Keratinocyte (primary cell): ENCODE measurements around the gene SLC43A3. TPM values are rescaled to one million over a fixed set of nuclear protein-coding genes. Genes with fewer than 3 reads are reported as not detected.

Experiments
- DNase-seq: peaks from one replicate; pipeline ENCODE4 v3.0.0-alpha.2; 2011; ENCODE audit warnings: low read depth, missing footprints, low spot score
- FAIRE-seq: peaks from 2 replicates; lab custom pipeline; 2011; peaks lifted over from hg19 to GRCh38; lab: Jason Lieb, UNC
- H2AFZ ChIP-seq: 2 replicates; pipeline ENCODE4 v1.6.0; 2012; ENCODE audit warnings: low read length, control low read depth, inconsistent platforms; ENCODE audit not compliant: control insufficient read depth
- H3K27ac ChIP-seq: 2 replicates; pipeline ENCODE4 v1.5.1; 2011; ENCODE audit warnings: low read length; ENCODE audit not compliant: control insufficient read depth, insufficient read depth
- H3K27me3 ChIP-seq: 3 replicates; pipeline ENCODE4 v1.6.0; 2011; ENCODE audit warnings: low read length; ENCODE audit not compliant: control insufficient read depth, insufficient read depth; ENCODE audit errors: extremely low read depth
- H3K36me3 ChIP-seq, 2 experiments: 2 replicates in 1 of 2; 3 replicates in 1 of 2; pipeline ENCODE4 v1.5.1; 2011; ENCODE audit warnings: low read length in 2 of 2, mild to moderate bottlenecking in 1 of 2; ENCODE audit not compliant: control insufficient read depth in 2 of 2, insufficient read depth in 2 of 2; ENCODE audit errors: extremely low read depth in 1 of 2
- H3K4me1 ChIP-seq: 3 replicates; pipeline ENCODE4 v1.5.1; 2011; ENCODE audit warnings: low read length; ENCODE audit not compliant: control insufficient read depth, insufficient read depth; ENCODE audit errors: extremely low read depth
- H3K4me2 ChIP-seq: 3 replicates; pipeline ENCODE4 v1.6.0; 2011; ENCODE audit warnings: low read depth, low read length; ENCODE audit not compliant: control insufficient read depth, insufficient read depth; ENCODE audit errors: extremely low read depth
- H3K4me3 ChIP-seq, 3 experiments: fragments of 200-600 bp in 1 of 3; sonication (generic) in 1 of 3; 2 replicates in 2 of 3; 3 replicates in 1 of 3; pipeline ENCODE4 v1.5.1; 2011 to 2016; ENCODE audit warnings: low read length in 3 of 3, mild to moderate bottlenecking in 3 of 3, control low read depth in 2 of 3, inconsistent platforms in 1 of 3, low read depth in 1 of 3, mixed read lengths in 1 of 3, mixed run types in 1 of 3, moderate library complexity in 1 of 3; ENCODE audit not compliant: control insufficient read depth in 2 of 3, insufficient read depth in 2 of 3; ENCODE audit errors: extremely low read depth in 1 of 3
- H3K79me2 ChIP-seq: 2 replicates; pipeline ENCODE4 v1.6.0; 2012; ENCODE audit warnings: low read length; ENCODE audit not compliant: control insufficient read depth, insufficient read depth
- H3K9ac ChIP-seq: 3 replicates; pipeline ENCODE4 v1.6.0; 2011; ENCODE audit warnings: low read length; ENCODE audit not compliant: control insufficient read depth, insufficient read depth; ENCODE audit errors: extremely low read depth
- H3K9me1 ChIP-seq: 3 replicates; pipeline ENCODE4 v1.6.0; 2011; ENCODE audit warnings: low read length; ENCODE audit not compliant: control insufficient read depth, insufficient read depth; ENCODE audit errors: extremely low read depth
- H3K9me3 ChIP-seq: 2 replicates; pipeline ENCODE4 v1.5.1; 2012; ENCODE audit warnings: low read depth, low read length; ENCODE audit not compliant: control insufficient read depth
- H4K20me1 ChIP-seq: 3 replicates; pipeline ENCODE4 v1.6.0; 2011; ENCODE audit warnings: low read length; ENCODE audit not compliant: control insufficient read depth, insufficient read depth; ENCODE audit errors: extremely low read depth
- CTCF ChIP-seq, 3 experiments: IDR thresholded peaks in 1 of 3; conservative IDR thresholded peaks in 1 of 3; optimal IDR thresholded peaks in 1 of 3; 2 replicates in 2 of 3; 3 replicates in 1 of 3; pipeline versions ENCODE3 to v1.5.1; 2011; ENCODE audit warnings: low read length in 3 of 3, mild to moderate bottlenecking in 3 of 3, moderate library complexity in 2 of 3, control low read depth in 1 of 3, inconsistent platforms in 1 of 3; ENCODE audit not compliant: insufficient read depth in 2 of 3; ENCODE audit errors: extremely low read depth in 1 of 3
- EZH2 ChIP-seq: IDR thresholded peaks from one replicate; pipeline ENCODE4 v1.6.1; 2012; ENCODE audit warnings: inconsistent platforms, mild to moderate bottlenecking, low read length, moderate library complexity
- dilution Hi-C: fragments of 300-500 bp; cut with MboI; formaldehyde crosslinking; loops from one replicate; pipeline ENCODE4 v1.7.0; 2020; ENCODE audit warnings: low sequenced_read_pairs; ENCODE audit not compliant: extremely low pct_ligation_motif_present
- polyA plus RNA-seq, 5 experiments: library from polyadenylated mRNA; depleted of rRNA in 3 of 5; stranded (reverse) in 3 of 5; stranded (forward) in 1 of 5; unstranded in 1 of 5; fragments of >200 nt; gene quantifications; 1 replicate in 1 of 5; 2 replicates in 3 of 5; 3 replicates in 1 of 5; pipeline versions ENCODE4 v1.2.1 to v1.2.3, GENCODE V29; 2011 to 2012; ENCODE audit warnings: missing spikeins in 2 of 5, low read depth in 1 of 5, low replicate concordance in 1 of 5

SLC43A3 gene
- polyA plus RNA-seq, 1 donor (not counting 4 experiments of a cell fraction or from before 2014, with no cell fraction given), result 48.1 TPM

- no peak overlapping the region for H3K4me3 ChIP-seq
- H3K9ac ChIP-seq, result no peak overlapping the region
- H3K36me3 ChIP-seq, result no peaks in the 10 kb centered on the region
- no peak overlapping the region for H3K4me2 ChIP-seq
- FAIRE-seq (no peak), DNase-seq (no peak)
- dilution Hi-C loops, result no loop called here
- TF ChIP-seq EZH2 (no peak), CTCF (optimal IDR thresholded peaks at IDR 0.05 in 1 of 3, IDR thresholded peaks at IDR 0.05 in 1 of 3, conservative IDR thresholded peaks at IDR 0.05 in 1 of 3; ENCODE audit: extremely low read depth in 1 of 3, insufficient read depth in 2 of 3, low read length in 3 of 3) (no peak)
- no peaks in the 10 kb centered on the region for H4K20me1 ChIP-seq
- no peaks in the 10 kb centered on the region for H3K27me3 ChIP-seq
- no peaks in the 10 kb centered on the region for H3K9me1 ChIP-seq
- no peaks in the 10 kb centered on the region for H3K9me3 ChIP-seq
- H2AFZ ChIP-seq, result no peak overlapping the region
- no peaks in the 10 kb centered on the region for H3K79me2 ChIP-seq
- H3K27ac ChIP-seq, result no peak overlapping the region
- H3K4me1 ChIP-seq, result peaks cover 5% of the 10 kb centered on the region
Measured at GRCh38 chr11:57440744-57441414, 14.0 kb upstream of the SLC43A3 start.

GRCh38 chr11:57439786-57440185, 12.9 kb upstream of the SLC43A3 start:
- Histone ChIP-seq H3K27ac (no peak overlapping the region), H2AFZ (no peak overlapping the region), H3K4me2 (no peak overlapping the region), H3K27me3 (no peaks in the 10 kb centered on the region), H3K79me2 (no peaks in the 10 kb centered on the region), H3K4me1 (peaks cover 8% of the 10 kb centered on the region), H3K9me3 (no peaks in the 10 kb centered on the region), H3K9ac (no peak overlapping the region), H3K36me3 (no peaks in the 10 kb centered on the region), H3K9me1 (no peaks in the 10 kb centered on the region), H3K4me3 (no peak overlapping the region), H4K20me1 (no peaks in the 10 kb centered on the region)
- no peak for DNase-seq
- TF ChIP-seq CTCF (optimal IDR thresholded peaks at IDR 0.05 in 1 of 3, IDR thresholded peaks at IDR 0.05 in 1 of 3, conservative IDR thresholded peaks at IDR 0.05 in 1 of 3; ENCODE audit: extremely low read depth in 1 of 3, insufficient read depth in 2 of 3, low read length in 3 of 3) (no peak), EZH2 (no peak)
- no peak for FAIRE-seq
- dilution Hi-C loops, result no loop called here
